GM03348 (cell line): Measurements from ENCODE around the gene RBM20.

ENCODE experiments used
- DNase-seq: peaks from one replicate; pipeline ENCODE4 v3.0.0; 2012; ENCODE audit warnings: low spot score

The RBM20 gene

GRCh38 chr10:110789604-110790433, 145.7 kb downstream of the RBM20 start:
- no peak for DNase-seq

GRCh38 chr10:110790913-110791506, 146.9 kb downstream of the RBM20 start:
- DNase-seq = no peak

- no peak for DNase-seq
These were observed 147.5 kb downstream of the RBM20 start for GRCh38 chr10:110791541-110792073.

GRCh38 chr10:110792476-110793125, 148.5 kb downstream of the RBM20 start:
- no peak for DNase-seq

GRCh38 chr10:110793128-110793812, 149.1 kb downstream of the RBM20 start:
- no peak for DNase-seq

GRCh38 chr10:110793886-110794285, 149.8 kb downstream of the RBM20 start:
- no peak for DNase-seq

GRCh38 chr10:110794808-110795207, 150.7 kb downstream of the RBM20 start:
- DNase-seq = no peak

- no peak for DNase-seq
These were observed 153.3 kb downstream of the RBM20 start for GRCh38 chr10:110797416-110797815.

- no peak for DNase-seq
These were observed 154.2 kb downstream of the RBM20 start for GRCh38 chr10:110798340-110798739.

GRCh38 chr10:110802090-110802489, 158.0 kb downstream of the RBM20 start:
- DNase-seq = peak; percentile 62

- peak; percentile 79 for DNase-seq
These were observed 158.6 kb downstream of the RBM20 start for GRCh38 chr10:110802551-110803238.

GRCh38 chr10:110803239-110803749, 159.2 kb downstream of the RBM20 start:
- DNase-seq = no peak

- DNase-seq = peak; percentile 80
These were observed 159.7 kb downstream of the RBM20 start for GRCh38 chr10:110803830-110804338.

- no peak for DNase-seq
These were observed 160.2 kb downstream of the RBM20 start for GRCh38 chr10:110804376-110804775.

GRCh38 chr10:110805292-110805691, 161.2 kb downstream of the RBM20 start:
- no peak for DNase-seq

GRCh38 chr10:110806335-110806734, 162.2 kb downstream of the RBM20 start:
- no peak for DNase-seq

GRCh38 chr10:110808123-110808522, 164.0 kb downstream of the RBM20 start:
- no peak for DNase-seq

GRCh38 chr10:110808615-110809014, 164.5 kb downstream of the RBM20 start:
- DNase-seq = no peak

- DNase-seq = no peak
These were observed 166.5 kb downstream of the RBM20 start for GRCh38 chr10:110810625-110811024.

- no peak for DNase-seq
These were observed 167.8 kb downstream of the RBM20 start for GRCh38 chr10:110811791-110812581.
